ENCODE results near the gene TMPO.

Gene TMPO

GRCh38 chr12:98593351-98594049 lies 78.1 kb downstream of the TMPO start, which contains the start of gene SLC25A3:
Gene SLC25A3, plus strand, starts transcription at chr12:98593686. Its CDS starts 293 bp downstream, at chr12:98593979.
- peaks cover 6% of the 10 kb centered on the region for H3K4me1 ChIP-seq (ENCODE audit: control insufficient read depth, insufficient read depth, low read length)
- ChIA-PET CTCF (interaction anchor here (0.6 to 3.0 kb wide), 9 partner anchors 18 to 1642 kb away, joined by 3 to 18 read pairs (median 3); no protein-coding TSS in a partner anchor), POLR2A (interaction anchor here (0.6 to 2.9 kb wide), 36 partner anchors 8 to 1890 kb away, joined by 3 to 27 read pairs (median 5); partner anchors contain the start of genes APAF1, IKBIP and TMPO)
- no peaks in the 10 kb centered on the region for H3K9me3 ChIP-seq (ENCODE audit: control insufficient read depth, insufficient read depth, low read depth, low read length)
- peak within 1 kb of the TSS; percentile 94 for H3K27ac ChIP-seq (ENCODE audit: extremely low read depth, low read depth, low read length)
- H3K4me3 ChIP-seq (ENCODE audit: low read depth, low read length), result peak within 1 kb of the TSS; percentile 95
- H3K36me3 ChIP-seq (ENCODE audit: control insufficient read depth in 2 of 2, insufficient read depth in 1 of 2, low read length in 2 of 2), result peaks cover 24 to 34% of the 10 kb centered on the region in 2 experiments
- TF ChIP-seq ZNF488 (tag by site-specific recombination; IDR thresholded peaks at IDR 0.05), result no peak
- TF ChIP-seq, protein P1, sequence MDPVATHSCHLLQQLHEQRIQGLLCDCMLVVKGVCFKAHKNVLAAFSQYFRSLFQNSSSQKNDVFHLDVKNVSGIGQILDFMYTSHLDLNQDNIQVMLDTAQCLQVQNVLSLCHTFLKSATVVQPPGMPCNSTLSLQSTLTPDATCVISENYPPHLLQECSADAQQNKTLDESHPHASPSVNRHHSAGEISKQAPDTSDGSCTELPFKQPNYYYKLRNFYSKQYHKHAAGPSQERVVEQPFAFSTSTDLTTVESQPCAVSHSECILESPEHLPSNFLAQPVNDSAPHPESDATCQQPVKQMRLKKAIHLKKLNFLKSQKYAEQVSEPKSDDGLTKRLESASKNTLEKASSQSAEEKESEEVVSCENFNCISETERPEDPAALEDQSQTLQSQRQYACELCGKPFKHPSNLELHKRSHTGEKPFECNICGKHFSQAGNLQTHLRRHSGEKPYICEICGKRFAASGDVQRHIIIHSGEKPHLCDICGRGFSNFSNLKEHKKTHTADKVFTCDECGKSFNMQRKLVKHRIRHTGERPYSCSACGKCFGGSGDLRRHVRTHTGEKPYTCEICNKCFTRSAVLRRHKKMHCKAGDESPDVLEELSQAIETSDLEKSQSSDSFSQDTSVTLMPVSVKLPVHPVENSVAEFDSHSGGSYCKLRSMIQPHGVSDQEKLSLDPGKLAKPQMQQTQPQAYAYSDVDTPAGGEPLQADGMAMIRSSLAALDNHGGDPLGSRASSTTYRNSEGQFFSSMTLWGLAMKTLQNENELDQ (tag by site-specific recombination; IDR thresholded peaks at IDR 0.05; ENCODE audit: low read depth), result no peak
- no peak for TF ChIP-seq ZNF701 (tag by site-specific recombination; IDR thresholded peaks at IDR 0.05)
- TF ChIP-seq IKZF3 (tag by site-specific recombination; IDR thresholded peaks at IDR 0.05), result no peak
- TF ChIP-seq, protein P2, sequence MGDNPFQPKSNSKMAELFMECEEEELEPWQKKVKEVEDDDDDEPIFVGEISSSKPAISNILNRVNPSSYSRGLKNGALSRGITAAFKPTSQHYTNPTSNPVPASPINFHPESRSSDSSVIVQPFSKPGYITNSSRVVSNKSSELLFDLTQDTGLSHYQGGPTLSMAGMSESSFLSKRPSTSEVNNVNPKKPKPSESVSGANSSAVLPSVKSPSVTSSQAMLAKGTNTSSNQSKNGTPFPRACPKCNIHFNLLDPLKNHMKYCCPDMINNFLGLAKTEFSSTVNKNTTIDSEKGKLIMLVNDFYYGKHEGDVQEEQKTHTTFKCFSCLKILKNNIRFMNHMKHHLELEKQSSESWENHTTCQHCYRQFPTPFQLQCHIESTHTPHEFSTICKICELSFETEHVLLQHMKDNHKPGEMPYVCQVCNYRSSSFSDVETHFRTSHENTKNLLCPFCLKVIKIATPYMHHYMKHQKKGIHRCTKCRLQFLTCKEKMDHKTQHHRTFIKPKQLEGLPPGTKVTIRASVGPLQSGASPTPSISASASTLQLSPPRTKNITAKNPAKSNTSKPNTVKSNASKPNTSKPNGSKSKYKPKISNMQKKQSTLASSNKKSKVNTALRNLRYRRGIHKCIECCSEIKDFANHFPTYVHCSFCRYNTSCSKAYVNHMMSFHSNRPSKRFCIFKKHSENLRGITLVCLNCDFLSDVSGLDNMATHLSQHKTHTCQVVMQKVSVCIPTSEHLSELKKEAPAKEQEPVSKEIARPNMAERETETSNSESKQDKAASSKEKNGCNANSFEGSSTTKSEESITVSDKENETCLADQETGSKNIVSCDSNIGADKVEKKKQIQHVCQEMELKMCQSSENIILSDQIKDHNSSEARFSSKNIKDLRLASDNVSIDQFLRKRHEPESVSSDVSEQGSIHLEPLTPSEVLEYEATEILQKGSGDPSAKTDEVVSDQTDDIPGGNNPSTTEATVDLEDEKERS (tag by site-specific recombination; IDR thresholded peaks at IDR 0.05), result no peak
- no peak for TF ChIP-seq ZNF138 (tag by site-specific recombination; IDR thresholded peaks at IDR 0.05; ENCODE audit: borderline replicate concordance)
- no peak for TF ChIP-seq ZNF473 (tag by site-specific recombination; IDR thresholded peaks at IDR 0.05)
- TF ChIP-seq ZNF202 (tag by site-specific recombination; IDR thresholded peaks at IDR 0.05; ENCODE audit: borderline replicate concordance), result no peak
- TF ChIP-seq ZNF266 (tag by site-specific recombination; IDR thresholded peaks at IDR 0.05; ENCODE audit: low read depth), result no peak
- TF ChIP-seq ZNF132 (tag by site-specific recombination; IDR thresholded peaks at IDR 0.05; ENCODE audit: borderline replicate concordance), result no peak
- TF ChIP-seq ZNF175 (tag by site-specific recombination; IDR thresholded peaks at IDR 0.05), result no peak
- no peak for TF ChIP-seq GLIS1 (tag by site-specific recombination; IDR thresholded peaks at IDR 0.05)
- TF ChIP-seq ZNF530 (tag by site-specific recombination; IDR thresholded peaks at IDR 0.05; ENCODE audit: low read depth), result no peak
- TF ChIP-seq MZF1 (tag by site-specific recombination; IDR thresholded peaks at IDR 0.05; ENCODE audit: borderline replicate concordance), result no peak
- peak; percentile 23; the same call in 1 of the 2 replicates for TF ChIP-seq ZBTB17 (tag by site-specific recombination; IDR thresholded peaks at IDR 0.05)
- no peak for TF ChIP-seq ZNF645 (tag by site-specific recombination; IDR thresholded peaks at IDR 0.05)
- TF ChIP-seq, protein P3, sequence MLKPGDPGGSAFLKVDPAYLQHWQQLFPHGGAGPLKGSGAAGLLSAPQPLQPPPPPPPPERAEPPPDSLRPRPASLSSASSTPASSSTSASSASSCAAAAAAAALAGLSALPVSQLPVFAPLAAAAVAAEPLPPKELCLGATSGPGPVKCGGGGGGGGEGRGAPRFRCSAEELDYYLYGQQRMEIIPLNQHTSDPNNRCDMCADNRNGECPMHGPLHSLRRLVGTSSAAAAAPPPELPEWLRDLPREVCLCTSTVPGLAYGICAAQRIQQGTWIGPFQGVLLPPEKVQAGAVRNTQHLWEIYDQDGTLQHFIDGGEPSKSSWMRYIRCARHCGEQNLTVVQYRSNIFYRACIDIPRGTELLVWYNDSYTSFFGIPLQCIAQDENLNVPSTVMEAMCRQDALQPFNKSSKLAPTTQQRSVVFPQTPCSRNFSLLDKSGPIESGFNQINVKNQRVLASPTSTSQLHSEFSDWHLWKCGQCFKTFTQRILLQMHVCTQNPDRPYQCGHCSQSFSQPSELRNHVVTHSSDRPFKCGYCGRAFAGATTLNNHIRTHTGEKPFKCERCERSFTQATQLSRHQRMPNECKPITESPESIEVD (tag by site-specific recombination; IDR thresholded peaks at IDR 0.05), result no peak
- no peak for TF ChIP-seq ZNF518A (tag by site-specific recombination; conservative IDR thresholded peaks at IDR 0.05; ENCODE audit: low read depth)
- TF ChIP-seq TRIM28 (IDR thresholded peaks at IDR 0.05; ENCODE audit: borderline replicate concordance, low read length), result no peak
- no peak for TF ChIP-seq ZNF791 (tag by site-specific recombination; IDR thresholded peaks at IDR 0.05)
- TF ChIP-seq KLF1 (tag by site-specific recombination; IDR thresholded peaks at IDR 0.05), result 0 out of 2 replicates have a peak, but pooled peaks have one; percentile 9
- no peak for TF ChIP-seq ZNF354C (tag by site-specific recombination; IDR thresholded peaks at IDR 0.05; ENCODE audit: borderline replicate concordance, low read depth)
